A549 (cell line): Measurements from ENCODE around the gene CXADR. TPM values are rescaled to one million over a fixed set of nuclear protein-coding genes. Genes with fewer than 3 reads are reported as not detected.

ENCODE experiments used
- ATAC-seq, 2 experiments: fragments of 200-7000 bp in 1 of 2; fragments of >200 bp in 1 of 2; cut with Nextera tagmentation in 1 of 2; cut with Tn5 transposase in 1 of 2; 3 replicates each; pipeline versions ENCODE4 v1.8.0 to v1.9.1; 2018 to 2020; ENCODE audit warnings: mild to moderate bottlenecking in 1 of 2, moderate library complexity in 1 of 2
- CTCF ChIA-PET: fragments of 300-600 bp; sonication (Branson Sonifier 250); formaldehyde crosslinking; extraction: SDS; loops from one replicate; lab custom pipeline; 2021; ENCODE audit warnings: antibody characterized with exemption, inconsistent platforms; lab: Yijun Ruan, JAX
- POLR2A ChIA-PET: fragments of 350-600 bp; formaldehyde crosslinking; extraction: SDS; loops from one replicate; lab custom pipeline; 2021; ENCODE audit warnings: antibody characterized with exemption, inconsistent platforms; lab: Yijun Ruan, JAX
- DNase-seq, 2 experiments: peaks; one replicate each; pipeline versions ENCODE4 v3.0.0 to v3.0.0-alpha.2; 2011 to 2016; ENCODE audit warnings: low read depth in 1 of 2, low spot score in 1 of 2
- FAIRE-seq: peaks from 2 replicates; lab custom pipeline; 2011; peaks lifted over from hg19 to GRCh38; lab: Jason Lieb, UNC
- H3K27ac ChIP-seq, 2 experiments: fragments of >200 bp; sonication (Bioruptor Twin); formaldehyde crosslinking; 3 replicates each; pipeline ENCODE4 v1.5.1; 2016 to 2017
- H3K4me1 ChIP-seq: fragments of >200 bp; sonication (Bioruptor Twin); formaldehyde crosslinking; 3 replicates; pipeline ENCODE4 v1.6.1; 2016
- H3K4me2 ChIP-seq: fragments of >200 bp; sonication (Bioruptor Twin); formaldehyde crosslinking; 3 replicates; pipeline ENCODE4 v1.6.1; 2016
- H3K4me3 ChIP-seq: fragments of >200 bp; sonication (Bioruptor Twin); formaldehyde crosslinking; 3 replicates; pipeline ENCODE4 v1.5.1; 2016
- H3K9me3 ChIP-seq: fragments of >200 bp; sonication (Bioruptor Twin); formaldehyde crosslinking; 3 replicates; pipeline ENCODE4 v1.6.1; 2016
- CBX2 ChIP-seq: fragments of 200-600 bp; sonication (generic); IDR thresholded peaks from 2 replicates; pipeline ENCODE4 v1.6.1; 2016; ENCODE audit warnings: low read depth, mild to moderate bottlenecking, borderline replicate concordance
- CBX8 ChIP-seq: fragments of 200-600 bp; sonication (generic); IDR thresholded peaks from 2 replicates; pipeline ENCODE4 v1.6.1; 2016
- CHD4 ChIP-seq: fragments of 200-600 bp; sonication (generic); IDR thresholded peaks from 2 replicates; pipeline ENCODE4 v1.6.1; 2016; ENCODE audit warnings: antibody characterized with exemption, mild to moderate bottlenecking, borderline replicate concordance
- EHF ChIP-seq: fragments of 250-450 bp; sonication (Bioruptor Pico); IDR thresholded peaks from 2 replicates; pipeline ENCODE4 v1.5.0; 2020; ENCODE audit warnings: mild to moderate bottlenecking
- ELK1 ChIP-seq: fragments of 150-350 bp; IDR thresholded peaks from 2 replicates; pipeline ENCODE4 v1.6.1; 2014; ENCODE audit warnings: low read depth, mild to moderate bottlenecking, low read length
- ESRRA ChIP-seq: fragments of 150-350 bp; IDR thresholded peaks from 2 replicates; pipeline ENCODE4 v1.6.1; 2014; ENCODE audit warnings: mild to moderate bottlenecking, low read length, borderline replicate concordance
- HEYL ChIP-seq: fragments of 250-450 bp; sonication (Bioruptor Pico); IDR thresholded peaks from 2 replicates; pipeline ENCODE4 v1.8.0; 2021; ENCODE audit warnings: mild to moderate bottlenecking, moderate library complexity
- HOXA7 ChIP-seq: fragments of 250-450 bp; sonication (Bioruptor Pico); IDR thresholded peaks from 2 replicates; pipeline ENCODE4 v1.5.0; 2020; ENCODE audit warnings: mild to moderate bottlenecking, moderate library complexity
- JUN ChIP-seq, 2 experiments: fragments of >200 bp; sonication (Bioruptor Twin); formaldehyde crosslinking; IDR thresholded peaks; 2 replicates in 1 of 2; 3 replicates in 1 of 2; pipeline ENCODE4 v1.6.1; 2016 to 2017
- KDM1A ChIP-seq: fragments of 200-600 bp; sonication (generic); IDR thresholded peaks from 2 replicates; pipeline ENCODE4 v1.6.1; 2016; ENCODE audit warnings: low read depth, mild to moderate bottlenecking
- MAX ChIP-seq: IDR thresholded peaks from 2 replicates; pipeline ENCODE4 v1.6.1; 2012
- MYC ChIP-seq: IDR thresholded peaks from 2 replicates; pipeline ENCODE4 v1.6.1; 2012; ENCODE audit warnings: mild to moderate bottlenecking, inconsistent platforms, low read length, improper control_type of control experiment, borderline replicate concordance
- NFE2L2 ChIP-seq: fragments of 150-350 bp; conservative IDR thresholded peaks from 2 replicates; pipeline ENCODE4 v1.6.1; 2014; ENCODE audit warnings: low read length
- POLR2AphosphoS2 ChIP-seq: conservative IDR thresholded peaks from 2 replicates; pipeline ENCODE4 v1.6.1; 2012; ENCODE audit warnings: low read length, improper control_type of control experiment, inconsistent platforms
- RAD21 ChIP-seq, 2 experiments: fragments of >200 bp in 1 of 2; sonication (Bioruptor Twin) in 1 of 2; formaldehyde crosslinking in 1 of 2; IDR thresholded peaks in 1 of 2; conservative IDR thresholded peaks in 1 of 2; 2 replicates in 1 of 2; 3 replicates in 1 of 2; pipeline ENCODE4 v1.6.1; 2012 to 2018; ENCODE audit warnings: inconsistent platforms in 1 of 2
- RARB ChIP-seq: fragments of 250-450 bp; sonication (Bioruptor Pico); IDR thresholded peaks from 2 replicates; pipeline ENCODE4 v1.8.0; 2021; ENCODE audit warnings: mild to moderate bottlenecking, moderate library complexity
- REST ChIP-seq: fragments of 200-600 bp; sonication (generic); IDR thresholded peaks from 2 replicates; pipeline ENCODE4 v1.6.1; 2016; ENCODE audit warnings: antibody characterized with exemption, mild to moderate bottlenecking, moderate library complexity
- RNF2 ChIP-seq: fragments of 200-600 bp; sonication (generic); IDR thresholded peaks from 2 replicates; pipeline ENCODE4 v1.6.1; 2016; ENCODE audit warnings: low read depth, mild to moderate bottlenecking, antibody characterized with exemption, moderate library complexity, borderline replicate concordance
- ZSCAN20 ChIP-seq: fragments of 250-450 bp; sonication (Bioruptor Pico); IDR thresholded peaks from 2 replicates; pipeline ENCODE4 v1.8.0; 2022; ENCODE audit warnings: mild to moderate bottlenecking, moderate library complexity
- WGBS: methylation state at CpG from one replicate; pipeline ENCODE4 v1.1.6; 2017; ENCODE audit errors: missing lambda C conversion rate; 5-methylcytosine and 5-hydroxymethylcytosine counted together
- polyA plus RNA-seq, 4 experiments: library from polyadenylated mRNA; depleted of rRNA in 3 of 4; stranded (reverse); fragments of >200 nt; fragmentation: RNase III in 1 of 4; extraction: RNeasy Plus Mini Kit Qiagen cat#74134 plus additional on column Dnase treatment in 1 of 4; gene quantifications; 2 replicates in 3 of 4; 3 replicates in 1 of 4; pipeline ENCODE4 v1.2.3, GENCODE V29; 2011 to 2017

The CXADR gene
- polyA plus RNA-seq, 2 of the 4 experiments (the other 2 are of a cell fraction) = 7.7 to 21.7 TPM

- TF ChIP-seq ELK1 (no peak), NFE2L2 (no peak), HOXA7 (CRISPR knock-in tag) (no peak), JUN (IDR thresholded peaks at IDR 0.05) (0 out of 5 replicates have a peak, but pooled peaks of 1 of the 2 experiments have one; percentile 47)
Observed at GRCh38 chr21:17612565-17613241, 99.9 kb downstream of the CXADR start, which contains the start of gene BTG3 (continued).

DNA sequence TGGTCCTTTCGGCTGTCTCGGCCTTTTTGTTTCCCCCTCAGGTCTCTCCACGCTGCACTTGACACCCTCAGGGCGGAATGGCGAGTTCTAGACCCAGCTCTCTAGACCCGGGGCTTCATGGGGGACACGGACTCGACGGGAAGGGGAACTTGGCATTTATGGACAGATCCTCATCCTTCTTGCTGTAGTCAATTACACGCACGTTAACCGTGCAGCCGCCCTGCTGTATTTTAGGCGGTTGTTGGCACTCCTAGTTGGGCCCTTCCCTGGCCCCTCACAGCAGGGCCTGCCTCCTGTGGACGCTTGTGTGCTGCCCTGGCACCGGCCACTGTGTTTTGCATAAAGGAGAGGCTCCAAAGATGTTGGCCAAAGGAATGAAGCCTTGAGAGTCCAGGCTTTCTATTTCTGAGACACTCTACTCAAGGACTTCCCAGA, 100.4 kb downstream of the CXADR start:
- peak overlapping the region; percentile 82 to 96; a peak in 5 of 6 replicates for H3K27ac ChIP-seq
- CTCF ChIA-PET = no interaction called here
- H3K4me3 ChIP-seq = peak overlapping the region; percentile 95
- 55% methylated on average over 12 of the region's 16 CpGs for WGBS
- 0 out of 3 replicates have a peak, but pooled peaks cover 7% of the 10 kb centered on the region for H3K4me1 ChIP-seq
- no peak for FAIRE-seq
- H3K9me3 ChIP-seq = no peaks in the 10 kb centered on the region
- peak in 1 of 2 experiments; percentile 11 for DNase-seq
- POLR2A ChIA-PET = no interaction called here
- TF ChIP-seq HEYL (CRISPR knock-in tag) = no peak
- no peak for TF ChIP-seq RNF2
- no peak for TF ChIP-seq CBX2
- no peak for TF ChIP-seq CBX8
- no peak for TF ChIP-seq ESRRA
- no peak for TF ChIP-seq MAX
- TF ChIP-seq EHF = no peak
- TF ChIP-seq KDM1A = no peak
- no peak for TF ChIP-seq ZSCAN20 (CRISPR knock-in tag)
- no peak for TF ChIP-seq REST
- no peak for TF ChIP-seq MYC
- TF ChIP-seq RARB (CRISPR knock-in tag) = no peak
- no peak for TF ChIP-seq CHD4
- ATAC-seq = peak; percentile 8 to 31; a peak in 2 of 6 replicates
- H3K4me2 ChIP-seq = peak overlapping the region; percentile 90

GRCh38 chr21:17616831-17617230, 104.0 kb downstream of the CXADR start:
- no peak overlapping the region for H3K4me3 ChIP-seq
- H3K4me2 ChIP-seq = no peak overlapping the region
- POLR2A ChIA-PET = no interaction called here
- WGBS = 84% methylated on average over 1 of the region's 1 CpG
- FAIRE-seq (no peak), DNase-seq (no peak), ATAC-seq (no peak)
- TF ChIP-seq POLR2AphosphoS2 (no peak), RAD21 (conservative IDR thresholded peaks at IDR 0.05 in 1 of 2, IDR thresholded peaks at IDR 0.05 in 1 of 2) (no peak)
- CTCF ChIA-PET = no interaction called here
- no peak overlapping the region for H3K27ac ChIP-seq
- no peaks in the 10 kb centered on the region for H3K9me3 ChIP-seq
- no peaks in the 10 kb centered on the region for H3K4me1 ChIP-seq
